ENCODE measurements around the gene SLC41A3. TPM values are rescaled to one million over a fixed set of nuclear protein-coding genes. Genes with fewer than 3 reads are reported as not detected.

The SLC41A3 gene
- total RNA-seq, 1 experiment from 2014 or later, result 35.5 TPM

- H2BK120ac ChIP-seq (ENCODE audit: low read depth, low read length, poor library complexity, severe bottlenecking), result no peak overlapping the region
- TF ChIP-seq, protein P1, sequence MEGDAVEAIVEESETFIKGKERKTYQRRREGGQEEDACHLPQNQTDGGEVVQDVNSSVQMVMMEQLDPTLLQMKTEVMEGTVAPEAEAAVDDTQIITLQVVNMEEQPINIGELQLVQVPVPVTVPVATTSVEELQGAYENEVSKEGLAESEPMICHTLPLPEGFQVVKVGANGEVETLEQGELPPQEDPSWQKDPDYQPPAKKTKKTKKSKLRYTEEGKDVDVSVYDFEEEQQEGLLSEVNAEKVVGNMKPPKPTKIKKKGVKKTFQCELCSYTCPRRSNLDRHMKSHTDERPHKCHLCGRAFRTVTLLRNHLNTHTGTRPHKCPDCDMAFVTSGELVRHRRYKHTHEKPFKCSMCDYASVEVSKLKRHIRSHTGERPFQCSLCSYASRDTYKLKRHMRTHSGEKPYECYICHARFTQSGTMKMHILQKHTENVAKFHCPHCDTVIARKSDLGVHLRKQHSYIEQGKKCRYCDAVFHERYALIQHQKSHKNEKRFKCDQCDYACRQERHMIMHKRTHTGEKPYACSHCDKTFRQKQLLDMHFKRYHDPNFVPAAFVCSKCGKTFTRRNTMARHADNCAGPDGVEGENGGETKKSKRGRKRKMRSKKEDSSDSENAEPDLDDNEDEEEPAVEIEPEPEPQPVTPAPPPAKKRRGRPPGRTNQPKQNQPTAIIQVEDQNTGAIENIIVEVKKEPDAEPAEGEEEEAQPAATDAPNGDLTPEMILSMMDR (conservative IDR thresholded peaks at IDR 0.05), result no peak
- no peaks in the 10 kb centered on the region for H3K27me3 ChIP-seq (ENCODE audit: insufficient read depth, low read length)
- no peak overlapping the region for H3K14ac ChIP-seq (ENCODE audit: insufficient read depth, low read length)
- no peak overlapping the region for H3K4me2 ChIP-seq (ENCODE audit: insufficient read depth, insufficient read length, low read length)
- no peaks in the 10 kb centered on the region for H4K20me1 ChIP-seq (ENCODE audit: control insufficient read depth, insufficient read depth, insufficient read length)
- peaks cover 0 to 12% (median 3%) of the 10 kb centered on the region in 3 experiments; a peak in 4 of 7 replicates for H3K36me3 Mint-ChIP-seq (ENCODE audit: insufficient read depth in 1 of 3, low read depth in 3 of 3)
- no peak overlapping the region for H2AFZ ChIP-seq (ENCODE audit: low read length)
- no peak overlapping the region for H3K9ac ChIP-seq (ENCODE audit: extremely low read depth, insufficient read length, low read length)
- no peak overlapping the region for H3K18ac ChIP-seq (ENCODE audit: insufficient read length, low read depth, low read length)
- H3K9me3 Mint-ChIP-seq, result no peaks in the 10 kb centered on the region
- no peaks in the 10 kb centered on the region for H3K79me1 ChIP-seq (ENCODE audit: insufficient read depth, low read depth, low read length, poor library complexity, severe bottlenecking)
- no peak for DNase-seq
- no peak overlapping the region for H3T11ph ChIP-seq (ENCODE audit: low read length)
- no peak overlapping the region for H3K4me3 Mint-ChIP-seq
- no peaks in the 10 kb centered on the region for H3K27me3 Mint-ChIP-seq (ENCODE audit: low read depth)
- no peak overlapping the region for H4K5ac ChIP-seq (ENCODE audit: insufficient read length, low read depth, low read length)
- H3K56ac ChIP-seq (ENCODE audit: insufficient read length, low read depth, low read length), result no peak overlapping the region
- no peak overlapping the region for H3K27ac ChIP-seq (ENCODE audit: insufficient read length, low read depth, low read length)
- H3K4me1 Mint-ChIP-seq, result peaks cover 10 to 11% of the 10 kb centered on the region in 2 experiments
- H3K27ac Mint-ChIP-seq, result peak overlapping the region in 1 of 3 experiments; percentile 17; a peak in 1 of 7 replicates
- no peaks in the 10 kb centered on the region for H3K4me1 ChIP-seq (ENCODE audit: insufficient read depth, low read length)
- no peak overlapping the region for H3K23ac ChIP-seq (ENCODE audit: insufficient read length, low read depth, low read length)
- H3K9me3 ChIP-seq (ENCODE audit: control insufficient read depth, low read depth, low read length), result no peaks in the 10 kb centered on the region
- no peak overlapping the region for H4K8ac ChIP-seq (replicated peaks; ENCODE audit: insufficient read length, low read depth, low read length)
- H3K79me2 ChIP-seq (ENCODE audit: insufficient read depth, low read length), result no peaks in the 10 kb centered on the region
- H2BK12ac ChIP-seq (ENCODE audit: insufficient read length, low read depth, low read length), result no peak overlapping the region
- H2BK20ac ChIP-seq (ENCODE audit: low read depth, low read length, poor library complexity, severe bottlenecking), result no peak overlapping the region
- no peaks in the 10 kb centered on the region for H3K23me2 ChIP-seq (ENCODE audit: insufficient read length, low read depth, low read length, poor library complexity, severe bottlenecking)
- H3K4ac ChIP-seq (ENCODE audit: low read depth, low read length), result no peak overlapping the region
- H2AK5ac ChIP-seq (ENCODE audit: insufficient read length, low read length), result no peak overlapping the region
- no peak overlapping the region for H2BK15ac ChIP-seq (ENCODE audit: low read depth, low read length)
- H4K91ac ChIP-seq (ENCODE audit: insufficient read length, low read depth, low read length), result no peak overlapping the region
- no peak overlapping the region for H2BK5ac ChIP-seq (ENCODE audit: insufficient read length, low read length)
- WGBS (ENCODE audit: extremely low coverage, insufficient read length, low lambda C conversion rate), result no CpG with 5 or more reads among the region's 5 CpGs
Observed at GRCh38 chr3:126054870-126055269, 29.1 kb downstream of the SLC41A3 start.
